IPS-18a (cell line): ENCODE data around the gene EWSR1.
"Not testable (repeated sequence)": the region's sequence is repeated elsewhere in the genome, so short reads cannot be mapped to it uniquely, and the experiment has no call there.

ENCODE experiments used
- H3K27ac ChIP-seq: one replicate; pipeline ENCODE4 v1.5.1; 2013; ENCODE audit warnings: low read length
- H3K27me3 ChIP-seq: one replicate; pipeline ENCODE4 v1.6.1; 2013; ENCODE audit warnings: mild to moderate bottlenecking, low read length; ENCODE audit not compliant: control insufficient read depth, insufficient read depth
- H3K36me3 ChIP-seq: one replicate; pipeline ENCODE4 v1.6.1; 2013; ENCODE audit warnings: low read depth, low read length; ENCODE audit not compliant: control insufficient read depth
- H3K4me1 ChIP-seq: one replicate; pipeline ENCODE4 v1.6.1; 2013; ENCODE audit warnings: low read depth, low read length; ENCODE audit not compliant: control insufficient read depth
- H3K4me3 ChIP-seq: one replicate; pipeline ENCODE4 v1.5.1; 2013; ENCODE audit warnings: low read length
- H3K9ac ChIP-seq: one replicate; pipeline ENCODE4 v1.6.1; 2013; ENCODE audit warnings: mild to moderate bottlenecking, low read length, moderate library complexity
- H3K9me3 ChIP-seq: one replicate; pipeline ENCODE4 v1.6.1; 2013; ENCODE audit warnings: low read depth, low read length; ENCODE audit not compliant: control insufficient read depth

Gene EWSR1

GRCh38 chr22:29231971-29232959 lies 35.8 kb upstream of the EWSR1 start:
- H3K4me3 ChIP-seq: no peak overlapping the region
- H3K9ac ChIP-seq: no peak overlapping the region
- no peak overlapping the region for H3K27ac ChIP-seq
- no peaks in the 10 kb centered on the region for H3K4me1 ChIP-seq
- H3K27me3 ChIP-seq: no peaks in the 10 kb centered on the region
- no peaks in the 10 kb centered on the region for H3K9me3 ChIP-seq
- no peaks in the 10 kb centered on the region for H3K36me3 ChIP-seq

GRCh38 chr22:29233277-29233877 lies 34.7 kb upstream of the EWSR1 start:
- H3K27ac ChIP-seq: no peak overlapping the region
- H3K9me3 ChIP-seq: no peaks in the 10 kb centered on the region
- H3K27me3 ChIP-seq: no peaks in the 10 kb centered on the region
- no peaks in the 10 kb centered on the region for H3K36me3 ChIP-seq
- H3K4me3 ChIP-seq: no peak overlapping the region
- H3K9ac ChIP-seq: no peak overlapping the region
- H3K4me1 ChIP-seq: no peaks in the 10 kb centered on the region

GRCh38 chr22:29240481-29240880 lies 27.6 kb upstream of the EWSR1 start:
- H3K9ac ChIP-seq, H3K4me3 ChIP-seq, H3K27me3 ChIP-seq, H3K9me3 ChIP-seq, H3K4me1 ChIP-seq, H3K36me3 ChIP-seq, H3K27ac ChIP-seq: not testable (repeated sequence)

- Histone ChIP-seq H3K27me3 (no peaks in the 10 kb centered on the region), H3K9ac (no peak overlapping the region), H3K36me3 (no peaks in the 10 kb centered on the region), H3K4me1 (no peaks in the 10 kb centered on the region), H3K9me3 (no peaks in the 10 kb centered on the region), H3K4me3 (no peak overlapping the region), H3K27ac (no peak overlapping the region)
These were observed 24.1 kb upstream of the EWSR1 start for GRCh38 chr22:29243874-29244446.

- Histone ChIP-seq H3K4me1 (no peaks in the 10 kb centered on the region), H3K36me3 (no peaks in the 10 kb centered on the region), H3K4me3 (no peak overlapping the region), H3K27me3 (no peaks in the 10 kb centered on the region), H3K27ac (no peak overlapping the region), H3K9me3 (no peaks in the 10 kb centered on the region), H3K9ac (no peak overlapping the region)
These were observed 23.1 kb upstream of the EWSR1 start for GRCh38 chr22:29244785-29245625.

- H3K4me3 ChIP-seq: no peak overlapping the region
- H3K9ac ChIP-seq: no peak overlapping the region
- H3K27me3 ChIP-seq: no peaks in the 10 kb centered on the region
- H3K27ac ChIP-seq: no peak overlapping the region
- H3K4me1 ChIP-seq: no peaks in the 10 kb centered on the region
- no peaks in the 10 kb centered on the region for H3K36me3 ChIP-seq
- no peaks in the 10 kb centered on the region for H3K9me3 ChIP-seq
These were observed 22.3 kb upstream of the EWSR1 start for GRCh38 chr22:29245626-29246385.

GRCh38 chr22:29247891-29248290 lies 20.2 kb upstream of the EWSR1 start:
- not testable (repeated sequence) for H3K9ac ChIP-seq, H3K36me3 ChIP-seq, H3K4me3 ChIP-seq, H3K27ac ChIP-seq, H3K27me3 ChIP-seq, H3K4me1 ChIP-seq, H3K9me3 ChIP-seq

GRCh38 chr22:29251265-29251664 lies 16.8 kb upstream of the EWSR1 start:
- Histone ChIP-seq H3K36me3 (no peaks in the 10 kb centered on the region), H3K27ac (no peak overlapping the region), H3K27me3 (no peaks in the 10 kb centered on the region), H3K4me1 (no peaks in the 10 kb centered on the region), H3K9ac (no peak overlapping the region), H3K4me3 (no peak overlapping the region), H3K9me3 (no peaks in the 10 kb centered on the region)

GRCh38 chr22:29251981-29252911 lies 15.8 kb upstream of the EWSR1 start:
- Histone ChIP-seq H3K4me3 (no peak overlapping the region), H3K4me1 (no peaks in the 10 kb centered on the region), H3K27me3 (no peaks in the 10 kb centered on the region), H3K36me3 (no peaks in the 10 kb centered on the region), H3K9me3 (no peaks in the 10 kb centered on the region), H3K27ac (no peak overlapping the region), H3K9ac (no peak overlapping the region)

- Histone ChIP-seq H3K9ac (no peak overlapping the region), H3K36me3 (no peaks in the 10 kb centered on the region), H3K27me3 (no peaks in the 10 kb centered on the region), H3K9me3 (no peaks in the 10 kb centered on the region), H3K4me3 (no peak overlapping the region), H3K27ac (no peak overlapping the region), H3K4me1 (no peaks in the 10 kb centered on the region)
These were observed 14.3 kb upstream of the EWSR1 start for GRCh38 chr22:29253561-29254285.
